Muscle of back (tissue), 11 donors: ENCODE data around the gene BLVRB. TPM values are rescaled to one million over a fixed set of nuclear protein-coding genes. Genes with fewer than 3 reads are reported as not detected.

Experiments used
- DNase-seq, 3 donors: peaks; one replicate each; pipeline versions ENCODE4 v3.0.0 to v3.0.0-alpha.2; 2013
- polyA plus RNA-seq, 10 donors: library from polyadenylated mRNA; unstranded; fragments of 120-200 nt; gene quantifications; one replicate each; pipeline ENCODE4 v1.2.1, GENCODE V29; 2013; ENCODE audit not compliant: insufficient read length in 10 of 10

The BLVRB gene
- polyA plus RNA-seq, 10 donors: 26.1 to 55.4 (median 32.3) TPM

DNA sequence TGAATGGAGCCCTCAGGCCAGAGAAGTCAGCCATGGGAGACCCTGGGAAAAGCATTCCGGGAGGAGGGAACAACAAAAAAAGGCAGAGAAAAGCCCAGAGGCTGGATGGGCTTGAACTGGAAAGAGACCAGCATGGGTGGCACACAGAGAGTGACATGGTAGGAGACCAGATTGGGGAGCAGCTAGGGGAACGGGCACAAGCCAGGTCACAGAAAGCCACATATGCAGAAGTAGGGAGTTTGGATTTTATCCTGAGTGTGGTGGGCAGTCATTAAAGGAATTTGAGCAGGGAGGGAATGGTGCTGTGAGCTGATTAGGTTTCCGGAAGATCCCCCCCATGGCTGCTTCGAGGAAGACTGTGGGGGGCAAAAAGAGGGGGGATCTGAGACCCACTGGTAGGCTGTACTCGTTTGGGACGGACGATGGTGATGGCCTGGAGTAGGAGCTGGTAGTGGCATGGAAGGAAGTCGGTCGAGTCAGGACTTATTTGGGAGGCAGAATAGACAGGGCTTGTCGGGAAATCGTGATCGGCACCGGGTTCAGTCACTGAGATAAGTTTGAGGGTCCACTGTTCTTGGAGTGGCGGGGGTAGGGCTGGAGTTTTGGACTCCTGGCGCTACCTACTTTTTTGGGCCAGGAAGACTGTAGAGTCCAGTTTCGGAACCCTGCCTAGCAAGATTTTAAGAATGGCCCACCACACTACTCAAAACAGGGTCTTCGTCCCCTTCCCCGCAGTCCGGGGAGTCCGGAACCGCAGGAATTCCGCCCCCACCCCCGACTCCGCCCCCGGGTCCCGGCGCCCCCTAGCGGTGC, 40.7 kb downstream of the BLVRB start:
- peak in 1 of 3 donors; percentile 66 for DNase-seq

DNA sequence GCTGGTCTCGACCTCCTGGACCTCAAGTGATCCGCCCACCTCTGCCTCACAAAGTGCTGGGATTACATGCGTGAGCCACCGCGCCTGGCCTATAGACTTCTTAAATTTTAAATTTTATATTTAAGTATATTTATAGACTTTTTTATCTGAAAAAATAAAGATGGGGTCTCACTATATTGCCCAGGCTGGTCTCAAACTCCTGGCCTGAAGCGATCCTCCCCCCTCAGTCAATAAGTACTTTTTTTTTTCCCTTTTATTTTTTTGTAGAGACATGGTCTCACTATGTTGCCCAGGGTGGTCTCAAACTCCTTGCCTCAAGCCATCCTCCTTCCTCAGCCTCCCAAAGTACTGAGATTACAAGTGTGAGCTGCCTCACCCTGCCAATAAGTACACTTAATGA, 41.6 kb downstream of the BLVRB start:
- DNase-seq: no peak

DNA sequence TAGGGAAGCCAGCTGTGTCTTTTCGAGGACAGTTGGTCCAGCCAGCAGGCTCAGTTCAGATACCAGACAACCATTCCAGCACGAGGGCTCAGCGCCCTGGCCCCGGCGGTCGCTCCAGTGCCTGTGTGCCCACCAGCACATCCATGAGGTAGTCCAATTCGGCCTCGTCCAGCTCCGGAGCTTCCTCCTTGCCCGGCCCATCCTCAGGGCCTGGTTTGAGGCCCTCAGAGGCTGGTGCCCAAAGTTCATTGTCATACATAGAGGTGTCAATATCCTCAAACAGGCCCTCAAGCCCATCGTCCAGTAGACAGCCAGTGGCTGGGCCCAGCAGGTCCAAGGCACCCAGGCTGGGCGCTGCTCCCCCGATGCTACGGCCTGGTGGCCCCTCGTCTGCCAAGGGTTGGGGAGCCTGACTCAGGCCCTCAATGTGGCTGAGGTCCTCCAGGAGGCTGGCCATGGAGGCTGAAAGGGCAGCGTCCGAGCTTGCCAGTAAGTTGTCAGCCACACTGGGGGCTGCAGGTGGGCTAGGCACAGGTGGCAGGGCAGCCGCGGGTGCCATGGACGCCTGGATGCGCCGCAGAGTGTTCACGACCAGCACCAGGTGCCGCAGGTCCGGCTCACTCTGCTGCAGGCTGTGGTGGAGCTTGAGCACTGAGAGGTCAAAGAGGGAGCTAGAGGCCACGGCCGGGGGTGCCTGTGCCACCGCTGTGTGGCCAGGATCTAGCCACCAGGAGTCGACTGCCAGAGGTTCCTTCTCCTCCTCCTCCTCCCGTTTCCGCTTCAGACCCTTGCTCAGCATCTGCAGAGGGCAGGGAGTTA, 42.6 kb downstream of the BLVRB start:
- no peak for DNase-seq

DNA sequence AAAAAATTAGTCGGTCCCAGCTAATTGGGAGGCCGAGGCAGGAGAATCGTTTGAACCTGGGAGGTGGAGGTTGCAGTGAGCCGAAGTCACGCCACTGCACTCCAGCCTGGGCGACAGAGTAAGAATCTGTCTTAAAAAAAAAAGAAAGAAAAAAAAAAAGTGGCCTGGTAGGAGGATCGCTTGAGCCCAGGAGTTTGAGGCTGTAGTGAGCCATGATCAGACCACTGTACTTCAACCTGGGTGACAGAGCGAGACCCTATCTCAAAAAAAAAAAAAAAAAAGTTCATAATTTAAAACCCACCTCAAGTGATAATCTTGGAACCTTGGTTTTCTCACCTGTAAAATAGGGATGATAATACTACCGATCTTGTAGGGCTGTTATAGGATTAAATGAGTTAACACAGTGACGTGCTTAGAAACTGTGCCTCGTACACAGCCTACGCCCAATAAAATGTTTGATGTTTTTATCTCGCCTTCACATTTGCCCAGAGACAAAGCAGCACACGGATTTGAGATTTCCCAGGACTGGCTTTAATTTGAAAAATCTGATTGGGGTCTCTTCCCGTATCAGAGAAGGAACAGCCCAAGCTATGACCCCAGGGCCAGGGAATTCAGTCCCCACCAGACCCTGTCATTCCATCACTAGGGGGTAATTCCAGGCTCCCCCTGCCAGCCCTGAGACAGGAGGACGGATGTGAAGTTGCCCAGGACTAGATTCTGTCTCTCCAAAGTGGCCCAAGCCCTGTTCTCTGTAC, 43.4 kb downstream of the BLVRB start:
- DNase-seq: no peak

DNA sequence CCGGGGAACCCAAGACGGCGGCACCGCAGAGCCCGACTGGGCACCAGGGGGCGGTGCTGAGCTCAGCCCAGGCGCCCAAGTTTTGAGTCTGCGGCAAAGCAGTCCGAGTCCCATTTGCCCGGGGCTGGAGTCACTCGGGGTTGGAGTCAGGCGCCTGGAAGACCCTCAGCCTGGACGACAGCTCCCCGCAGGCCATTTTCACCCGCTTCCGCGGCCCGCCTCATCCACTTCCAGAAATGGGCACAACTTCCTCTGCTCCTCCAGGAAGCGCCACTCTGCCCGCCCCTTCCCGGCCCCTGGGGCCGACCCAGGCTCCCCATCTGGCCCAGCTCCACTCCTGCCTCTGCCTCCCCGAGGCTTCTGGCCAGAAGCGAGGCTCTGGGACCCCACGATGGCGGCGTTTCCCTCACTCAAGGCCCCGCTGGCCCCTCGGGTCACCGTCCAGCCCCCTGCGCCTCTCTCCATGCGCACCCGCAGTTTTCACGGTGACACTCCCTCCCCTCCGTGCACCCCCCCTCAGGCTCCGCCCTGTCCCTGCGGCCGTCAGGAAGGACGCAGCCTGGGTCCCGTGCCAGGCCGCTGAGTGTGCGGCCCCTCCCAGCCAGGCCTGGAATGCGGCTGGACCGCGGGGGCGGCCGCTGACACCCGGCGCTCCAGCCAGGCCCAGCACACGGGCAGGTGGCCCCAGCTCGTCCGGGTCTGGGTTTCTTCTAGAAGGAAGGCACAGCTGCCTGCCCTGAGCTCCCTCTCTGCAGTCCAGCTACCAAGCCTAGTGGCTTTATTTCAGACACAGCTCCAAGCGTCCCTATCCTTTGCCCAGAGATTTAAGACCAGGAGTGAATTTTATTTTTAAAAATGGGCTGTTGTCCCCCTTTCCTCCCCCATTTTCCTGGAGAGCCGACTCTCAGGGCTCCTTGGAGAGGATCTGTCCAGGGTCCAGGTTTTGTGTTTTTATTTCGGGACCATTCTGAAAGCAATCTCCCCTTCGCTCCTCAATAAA, 44.5 kb downstream of the BLVRB start:
- DNase-seq: peak; percentile 92 to 99 (median 97)

DNA sequence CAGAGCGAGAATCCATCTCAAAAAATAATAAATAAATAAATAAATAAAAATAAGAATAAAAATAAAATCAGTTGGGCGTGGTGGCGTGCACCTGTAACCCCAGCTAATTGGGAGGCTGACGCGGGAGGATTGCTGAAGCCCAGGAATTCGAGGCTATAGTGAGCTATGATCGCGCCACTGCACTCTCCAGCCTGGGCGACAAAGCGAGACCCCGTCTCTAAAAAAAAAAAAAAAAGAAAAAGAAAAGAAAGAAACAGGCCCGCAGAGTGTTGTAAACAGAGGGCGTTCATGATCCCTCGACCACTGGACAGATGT, 45.1 kb downstream of the BLVRB start:
- no peak for DNase-seq

DNA sequence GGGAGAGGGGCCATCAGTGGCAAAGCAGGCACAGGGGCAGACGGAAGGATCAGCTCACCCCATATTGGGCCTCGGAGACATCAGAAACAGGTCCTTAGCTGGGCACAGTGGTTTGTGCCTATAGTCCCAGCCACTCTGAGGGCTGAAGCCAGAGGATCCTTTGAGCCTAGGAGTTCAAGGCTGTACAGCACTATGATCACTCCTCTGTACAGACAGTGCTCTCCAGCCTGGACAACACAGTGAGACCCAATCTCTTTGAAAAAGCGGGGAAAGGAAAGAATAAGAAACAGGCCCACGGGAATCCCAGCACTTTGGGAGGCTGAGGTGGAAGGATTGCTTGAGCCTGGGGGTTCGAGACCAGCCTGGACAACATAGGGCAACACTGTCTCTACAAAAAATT, 45.8 kb downstream of the BLVRB start:
- no peak for DNase-seq

DNA sequence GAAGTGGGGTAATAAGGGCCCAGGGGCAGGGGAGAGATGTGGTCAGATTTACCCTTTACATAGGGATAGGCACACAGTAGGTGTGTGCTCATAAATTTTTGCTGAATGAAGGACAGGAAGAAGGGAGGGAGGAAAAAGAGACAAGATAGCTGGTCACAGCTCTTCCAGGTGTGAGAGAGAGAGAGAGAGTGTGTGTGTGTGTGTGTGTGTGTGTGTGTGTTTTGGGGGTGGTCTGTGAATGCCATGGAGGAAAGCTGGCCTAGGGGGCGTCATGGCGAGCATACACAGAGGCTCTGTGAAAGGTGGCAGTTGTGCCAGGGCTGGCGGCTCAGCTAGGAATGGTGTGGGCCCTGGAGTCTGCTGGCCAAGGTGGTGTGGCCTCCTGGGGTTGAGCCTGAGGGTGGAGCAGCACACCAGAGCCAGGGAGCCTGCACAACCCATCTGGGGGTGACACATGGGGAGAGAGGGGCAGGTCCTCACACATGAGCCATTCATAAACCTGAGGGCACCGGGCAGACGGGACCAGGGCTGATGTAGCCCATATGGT, 46.4 kb downstream of the BLVRB start:
- no peak for DNase-seq

DNA sequence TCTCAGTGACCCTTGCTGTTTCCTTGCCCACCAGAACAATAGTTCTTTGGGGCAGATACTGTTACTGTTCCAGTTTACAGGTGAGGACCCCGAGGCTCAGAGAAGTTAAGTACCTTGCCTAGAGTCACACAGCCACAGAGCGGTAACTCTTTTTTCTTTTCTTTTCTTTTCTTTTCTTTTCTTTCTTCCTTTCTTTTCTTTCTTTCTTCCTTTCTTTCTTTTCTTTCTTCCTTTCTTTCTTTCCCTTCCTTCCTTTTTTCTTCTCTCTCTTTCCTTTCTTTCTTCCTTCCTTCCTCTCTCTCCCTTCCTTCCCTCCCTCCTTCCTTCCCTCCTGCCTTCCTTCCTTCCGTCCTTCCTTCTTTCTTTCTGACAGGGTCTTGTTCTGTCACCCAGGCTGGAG, 47.5 kb downstream of the BLVRB start:
- no peak for DNase-seq

DNA sequence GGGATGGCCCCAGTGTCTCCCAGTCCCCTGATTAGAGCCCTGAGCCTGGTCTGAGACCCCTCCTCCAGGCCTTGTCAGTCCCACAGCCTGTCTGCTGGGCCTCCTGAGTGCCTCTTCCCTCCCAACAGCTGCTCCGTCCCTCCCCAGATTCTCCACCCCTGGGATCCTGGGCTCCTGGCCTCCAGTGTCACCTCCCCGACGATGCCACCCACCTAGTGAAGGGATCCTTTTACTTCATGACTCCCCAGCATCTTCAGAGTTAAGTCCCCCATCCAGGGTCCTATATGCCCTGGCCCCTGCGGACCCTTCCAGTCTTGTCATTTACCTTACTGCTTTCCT, 47.9 kb downstream of the BLVRB start:
- peak in 1 of 3 donors; percentile 61 for DNase-seq

DNA sequence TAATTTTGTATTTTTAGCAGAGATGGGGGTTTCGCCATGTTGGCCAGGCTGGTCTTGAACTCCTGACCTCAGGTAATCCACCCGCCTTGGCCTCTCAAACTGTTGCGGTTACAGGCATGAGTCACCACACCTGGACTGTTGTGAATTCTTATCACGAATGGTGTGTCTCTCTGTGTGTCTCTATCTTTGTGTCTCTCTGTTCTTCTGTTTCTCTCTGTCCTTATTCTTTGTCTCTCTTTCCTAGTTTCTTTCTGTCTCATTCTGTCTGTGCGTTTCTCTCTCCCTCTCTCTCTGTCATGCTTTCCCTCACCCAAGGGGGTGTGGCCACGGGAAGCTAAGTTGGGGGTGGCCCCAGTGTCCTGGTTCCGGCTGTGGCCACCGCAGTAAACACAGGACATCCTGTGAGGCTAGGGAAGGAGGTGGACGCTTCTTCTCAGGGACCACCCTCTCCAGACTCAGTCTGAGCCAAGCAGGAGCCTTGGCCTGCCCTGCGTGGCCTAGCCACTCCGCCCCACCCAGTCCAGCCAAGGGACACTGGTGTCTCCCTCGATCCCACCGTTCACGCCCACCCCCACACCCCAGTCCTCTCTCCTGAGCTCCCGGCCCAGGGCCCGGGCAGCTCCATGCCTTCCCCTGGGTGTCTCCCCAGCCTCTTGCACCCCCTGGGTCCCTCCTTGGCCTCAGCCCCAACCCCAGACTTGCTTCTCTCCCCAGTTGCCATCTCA, 48.5 kb downstream of the BLVRB start:
- DNase-seq: peak in 2 of 3 donors; percentile 74 to 88

DNA sequence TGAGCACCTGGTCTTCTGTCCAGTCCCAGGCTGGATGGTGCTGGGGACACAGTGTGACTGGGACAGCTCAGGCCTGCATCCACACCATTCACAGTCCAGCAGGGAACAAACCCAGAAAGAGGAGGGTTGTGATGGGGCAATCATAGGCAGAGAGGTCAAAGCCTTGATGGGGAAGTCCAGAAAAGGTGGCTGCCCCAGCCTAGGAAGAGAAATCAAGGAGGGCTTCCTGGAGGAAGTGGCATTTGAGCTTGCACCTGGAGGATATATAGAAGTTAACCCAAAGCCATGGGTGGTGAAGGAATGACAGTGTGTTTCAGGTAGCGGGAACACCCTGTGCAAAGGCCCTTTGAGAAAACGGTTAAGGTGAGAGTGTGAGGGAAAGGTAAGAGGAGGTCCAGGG, 49.8 kb downstream of the BLVRB start:
- DNase-seq: no peak

DNA sequence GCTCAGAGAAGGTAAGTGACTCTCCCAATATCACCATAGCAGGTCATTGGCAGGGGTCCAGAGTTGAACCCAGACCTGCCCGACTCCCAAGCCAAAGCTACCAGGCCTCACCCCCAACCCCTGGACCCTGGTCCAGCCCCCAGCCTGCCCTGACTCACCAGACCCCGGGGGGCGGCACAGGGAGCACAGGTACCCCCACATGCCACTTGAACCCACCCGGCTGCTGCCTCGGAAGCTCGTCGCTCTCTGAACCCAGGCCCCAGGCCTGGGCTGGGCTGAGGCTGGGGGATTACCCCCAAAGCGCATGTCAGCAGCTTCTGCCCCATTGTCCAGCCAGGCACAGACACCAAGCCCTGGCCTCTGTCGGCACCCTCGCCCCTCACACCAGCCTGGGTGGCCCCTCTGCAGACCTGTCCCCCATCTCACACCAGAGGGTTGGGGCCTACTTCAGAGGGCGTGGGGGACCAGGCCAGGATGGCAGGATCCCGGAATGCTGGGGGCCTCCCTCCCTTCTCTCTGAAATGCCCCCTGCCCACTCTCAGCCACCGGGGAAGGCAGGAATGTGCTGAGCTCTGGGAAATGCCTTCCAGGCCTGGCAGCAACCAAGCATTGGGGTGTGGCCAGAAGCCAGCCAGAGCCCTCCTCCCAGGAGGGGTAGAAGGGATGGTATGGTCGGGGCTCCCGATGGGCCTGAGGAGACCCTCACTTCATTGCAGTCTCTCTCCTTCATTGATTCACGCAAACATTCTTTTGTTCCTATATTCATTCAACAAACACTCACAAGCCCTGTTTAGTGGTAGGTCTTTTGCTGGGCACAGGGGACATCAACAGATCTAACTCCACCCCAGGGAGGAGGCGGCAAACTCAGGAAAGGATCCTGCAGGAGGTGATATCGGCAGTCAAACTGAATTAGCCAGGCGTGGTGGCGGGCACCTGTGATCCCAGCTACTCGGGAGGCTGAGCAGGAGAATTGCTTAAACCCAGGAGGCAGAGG, 50.7 kb downstream of the BLVRB start:
- no peak for DNase-seq

DNA sequence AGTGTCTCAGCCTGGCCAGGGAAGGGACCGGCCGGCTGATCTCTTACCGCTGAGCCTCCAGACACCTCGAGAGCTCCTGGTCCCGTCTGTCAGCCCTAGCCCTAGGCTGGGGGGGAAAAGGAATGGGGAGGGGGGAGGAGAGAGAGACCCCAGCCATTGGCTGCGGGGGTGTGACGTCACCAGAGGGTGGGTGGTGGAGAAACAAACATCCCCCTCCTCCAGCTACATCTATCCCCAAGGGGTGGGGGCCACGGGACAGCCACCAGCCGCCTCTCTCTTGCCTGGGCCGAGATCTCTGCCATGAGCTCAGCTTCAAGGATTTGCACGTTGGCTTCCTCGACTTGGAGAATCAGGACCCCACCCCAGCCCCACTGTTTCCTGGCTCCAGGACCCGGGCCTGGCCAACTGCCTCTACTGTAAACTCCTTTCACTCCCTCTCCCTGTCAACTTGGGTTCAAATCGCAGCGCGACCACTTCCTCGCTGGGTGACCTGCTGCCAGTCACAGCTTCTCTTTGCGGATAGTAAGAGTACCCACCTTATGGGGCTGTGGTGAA, 52.2 kb downstream of the BLVRB start, which contains the start of gene PRX:
TSS of gene PRX (minus strand) at position 88 of the 555 bp plus-strand sequence. CDS start 5,446 bp downstream, outside the sequence.
- DNase-seq: peak in 2 of 3 donors; percentile 44 to 82

DNA sequence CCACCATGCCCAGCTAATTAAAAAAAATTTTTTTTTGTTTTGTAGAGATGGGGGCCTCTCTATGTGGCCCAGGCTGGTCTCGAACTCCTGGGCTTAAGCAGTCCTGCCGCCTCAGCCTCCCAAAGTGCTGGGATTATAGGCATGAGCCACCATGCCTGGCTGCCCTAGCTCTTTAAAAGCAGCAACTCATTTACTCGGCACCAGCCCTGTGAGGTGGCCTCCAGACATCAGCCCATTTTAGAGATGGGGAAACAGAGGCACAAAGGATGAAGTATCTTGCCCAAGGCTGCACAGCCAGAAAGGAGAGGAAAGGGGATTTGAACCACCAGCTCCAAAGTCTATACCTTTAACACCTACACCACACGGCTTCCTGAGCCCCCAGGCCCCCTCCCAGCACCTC, 52.7 kb downstream of the BLVRB start:
- no peak for DNase-seq

DNA sequence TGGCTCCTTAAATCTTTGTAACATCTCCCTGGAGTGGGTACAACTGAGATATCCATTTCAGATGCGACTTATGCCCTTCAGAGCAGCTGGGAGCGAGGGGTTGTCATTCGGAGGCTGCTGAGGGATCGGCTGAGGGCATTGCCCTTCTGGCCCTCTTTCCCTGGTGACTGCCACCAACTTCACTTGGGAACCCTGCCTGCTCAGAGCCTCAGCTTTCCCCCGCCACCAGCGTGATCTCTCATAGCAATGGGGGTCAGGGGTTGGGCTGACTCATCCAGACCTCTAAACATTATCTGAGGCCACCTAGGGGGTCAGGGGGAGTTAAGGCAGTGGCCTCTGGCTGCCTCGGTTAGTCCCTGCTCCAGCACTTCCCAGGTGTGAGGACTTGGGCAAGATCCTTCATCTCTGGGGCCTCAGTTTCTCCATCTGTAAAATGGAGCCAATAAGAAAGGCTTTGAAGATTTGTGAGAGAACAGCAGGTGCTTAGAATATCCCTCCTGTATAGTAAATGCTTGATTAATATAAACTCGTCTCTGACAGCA, 53.5 kb downstream of the BLVRB start:
- no peak for DNase-seq

DNA sequence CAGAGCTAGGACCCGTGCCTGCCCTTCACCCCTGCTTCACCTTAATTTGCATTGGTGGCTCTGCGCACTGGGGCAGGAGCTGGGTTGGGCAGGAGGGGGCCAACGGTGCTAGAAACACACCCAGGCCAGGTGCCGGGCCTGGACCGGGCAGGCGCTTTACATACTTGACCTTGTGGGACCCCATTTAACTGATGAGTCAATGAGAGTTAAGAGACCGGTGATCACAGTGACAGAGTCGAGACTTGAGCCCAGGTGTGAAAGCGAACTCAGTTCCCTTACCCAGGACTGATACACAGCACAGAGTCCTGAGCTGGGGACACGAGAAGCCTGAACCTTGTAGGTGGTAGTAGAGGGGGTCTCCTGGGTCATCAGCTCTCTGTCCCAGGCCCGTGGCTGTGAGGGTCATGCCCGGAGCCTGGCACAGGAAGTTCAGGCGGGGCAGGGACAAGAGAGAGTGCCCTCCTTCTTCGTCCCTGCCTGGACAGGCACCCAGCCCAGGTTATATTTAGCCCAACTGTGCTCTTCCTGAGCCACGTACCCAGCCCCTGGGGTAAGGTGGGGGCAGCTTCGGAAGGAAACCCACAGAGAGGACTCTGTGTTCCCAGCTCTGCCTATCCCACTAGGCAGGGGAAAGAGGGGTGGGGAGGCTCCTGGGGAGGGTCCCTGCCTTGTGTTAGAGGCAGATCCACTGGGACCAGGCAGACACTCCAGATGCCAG, 54.3 kb downstream of the BLVRB start:
- DNase-seq: no peak

DNA sequence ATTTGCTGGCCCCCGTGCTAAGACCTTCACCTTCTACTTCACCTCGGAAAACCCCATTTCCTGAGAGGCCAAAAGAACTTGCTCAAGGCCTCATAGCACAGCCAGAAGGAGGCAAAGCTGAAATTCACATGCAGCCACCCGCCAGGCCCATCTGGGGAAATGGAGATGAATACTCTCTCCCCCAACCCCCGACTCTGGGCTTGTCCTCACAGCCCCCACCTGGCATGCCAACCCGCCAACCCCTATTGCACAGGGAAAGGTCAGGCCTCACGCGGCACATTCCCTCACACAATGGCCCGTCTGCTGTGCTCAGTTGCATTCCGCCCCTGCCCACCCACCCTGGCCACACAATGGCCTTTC, 55.5 kb downstream of the BLVRB start:
- no peak for DNase-seq
